Transverse colon (tissue), 4 donors: ENCODE measurements around the gene MYCBP2. TPM values are rescaled to one million over a fixed set of nuclear protein-coding genes. Genes with fewer than 3 reads are reported as not detected.

Experiments
- DNase-seq: peaks from one replicate; pipeline ENCODE4 v3.0.0-alpha.2; 2019
- H3K27ac ChIP-seq, 4 donors: fragments of 200-600 bp; sonication (generic); 2 replicates each; pipeline ENCODE4 v1.5.1; 2016 to 2018; ENCODE audit warnings: inconsistent platforms in 4 of 4
- H3K27me3 ChIP-seq: fragments of 200-600 bp; sonication (generic); 2 replicates; pipeline ENCODE4 v1.5.1; 2017; ENCODE audit warnings: inconsistent platforms
- H3K36me3 ChIP-seq, 4 donors: fragments of 200-600 bp; sonication (generic); 2 replicates each; pipeline ENCODE4 v1.5.1; 2017 to 2019; ENCODE audit warnings: inconsistent platforms in 4 of 4
- H3K4me1 ChIP-seq, 4 donors: fragments of 200-600 bp; sonication (generic); 2 replicates each; pipeline ENCODE4 v1.5.1; 2017 to 2020; ENCODE audit warnings: inconsistent platforms in 4 of 4
- H3K4me3 ChIP-seq, 4 donors: fragments of 200-600 bp; sonication (generic); 1 replicate in 1 of 4; 2 replicates in 3 of 4; pipeline versions ENCODE4 v1.5.1 to v1.6.1; 2017 to 2019; ENCODE audit warnings: inconsistent platforms in 4 of 4
- H3K9me3 ChIP-seq, 2 donors: fragments of 200-600 bp; sonication (generic); 2 replicates each; pipeline ENCODE4 v1.5.1; 2017 to 2019; ENCODE audit warnings: inconsistent platforms in 2 of 2
- EP300 ChIP-seq: sonication (generic); formaldehyde crosslinking; IDR thresholded peaks from one replicate; pipeline ENCODE4 v1.6.1; 2017; ENCODE audit warnings: antibody characterized with exemption, low read depth
- POLR2A ChIP-seq: fragments of 450-650 bp; IDR thresholded peaks from one replicate; pipeline ENCODE4 v1.6.1; 2016; ENCODE audit warnings: antibody characterized with exemption, mild to moderate bottlenecking, moderate library complexity
- POLR2AphosphoS5 ChIP-seq, 3 donors: sonication (generic); formaldehyde crosslinking; IDR thresholded peaks; one replicate each; pipeline ENCODE4 v1.6.1; 2016; ENCODE audit warnings: antibody characterized with exemption in 3 of 3
- WGBS, 2 donors: methylation state at CpG; one replicate each; pipeline ENCODE4 v1.1.5; 2018; ENCODE audit warnings: low coverage in 1 of 2; 5-methylcytosine and 5-hydroxymethylcytosine counted together
- in situ Hi-C, 4 donors: fragments of 200-750 bp; cut with MboI; loops; one replicate each; pipeline versions ENCODE4 v1.15.0 to v1.15.1; 2017; ENCODE audit warnings: low sequenced_read_pairs in 3 of 4, low pct_ligation_motif_present in 1 of 4, low pct_unique_long_range_greater_than_20kb in 1 of 4
- intact Hi-C: fragments of 100-400 bp; cut with DNase I; formaldehyde crosslinking; loops from one replicate; pipeline ENCODE4 v1.15.1; 2023; ENCODE audit warnings: low total_unique reads
- total RNA-seq, 4 donors: library from RNA; depleted of rRNA; stranded (reverse); fragments of >200 nt; gene quantifications; one replicate each; pipeline ENCODE4 v1.1.0, GENCODE V29; 2016
- TF ChIP-seq, protein P1 (sequence below), 5 experiments: fragments of 200-600 bp in 3 of 5; fragments of 450-650 bp in 2 of 5; sonication (generic) in 3 of 5; IDR thresholded peaks; 1 replicate in 2 of 5; 2 replicates in 3 of 5; pipeline ENCODE4 v1.5.1; 2016 to 2017; ENCODE audit warnings: antibody characterized with exemption in 5 of 5, inconsistent platforms in 3 of 5, mild to moderate bottlenecking in 2 of 5, moderate library complexity in 1 of 5

Gene MYCBP2
- total RNA-seq, 4 donors from 2014 or later: 41.0 to 95.0 (median 48.3) TPM

GRCh38 chr13:77374339-77374738, 47.4 kb upstream of the MYCBP2 start:
- Histone ChIP-seq H3K4me3 (no peak overlapping the region), H3K9me3 (no peaks in the 10 kb centered on the region), H3K27me3 (no peaks in the 10 kb centered on the region), H3K4me1 (no peaks in the 10 kb centered on the region), H3K27ac (no peak overlapping the region), H3K36me3 (no peaks in the 10 kb centered on the region)
- WGBS, 2 donors: 73 to 82% methylated on average over 1 of the region's 1 CpG
- no peak for DNase-seq
- intact Hi-C loops: no loop called here
- TF ChIP-seq EP300: no peak
- in situ Hi-C loops: no loop called here

DNA sequence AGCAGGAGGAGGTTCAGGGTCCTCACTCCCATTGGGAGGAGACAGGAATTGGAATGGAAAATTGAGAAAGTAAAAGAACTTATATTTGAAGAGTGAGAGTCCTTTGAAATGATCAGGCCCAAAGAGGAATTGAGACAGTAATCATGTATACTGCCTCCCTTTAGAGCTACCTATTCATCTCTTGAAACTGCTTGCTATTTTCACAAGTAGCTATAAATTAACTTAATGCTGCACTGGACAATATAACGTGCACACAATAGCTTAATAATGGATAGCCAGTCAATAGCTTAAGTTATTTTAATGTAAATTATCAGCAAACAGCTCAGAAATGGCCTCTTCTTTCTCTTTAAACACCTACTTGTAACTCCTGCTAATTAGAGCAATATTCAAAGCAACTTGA, 46.6 kb upstream of the MYCBP2 start:
- Histone ChIP-seq H3K9me3 (no peaks in the 10 kb centered on the region), H3K36me3 (no peaks in the 10 kb centered on the region), H3K27ac (no peak overlapping the region), H3K4me1 (no peaks in the 10 kb centered on the region), H3K27me3 (no peaks in the 10 kb centered on the region), H3K4me3 (no peak overlapping the region)
- WGBS, 2 donors: 33 to 67% methylated on average over 1 of the region's 1 CpG
- DNase-seq: no peak
- in situ Hi-C loops (no loop called here), intact Hi-C loops (no loop called here)
- TF ChIP-seq EP300: no peak
- TF ChIP-seq, protein P1, sequence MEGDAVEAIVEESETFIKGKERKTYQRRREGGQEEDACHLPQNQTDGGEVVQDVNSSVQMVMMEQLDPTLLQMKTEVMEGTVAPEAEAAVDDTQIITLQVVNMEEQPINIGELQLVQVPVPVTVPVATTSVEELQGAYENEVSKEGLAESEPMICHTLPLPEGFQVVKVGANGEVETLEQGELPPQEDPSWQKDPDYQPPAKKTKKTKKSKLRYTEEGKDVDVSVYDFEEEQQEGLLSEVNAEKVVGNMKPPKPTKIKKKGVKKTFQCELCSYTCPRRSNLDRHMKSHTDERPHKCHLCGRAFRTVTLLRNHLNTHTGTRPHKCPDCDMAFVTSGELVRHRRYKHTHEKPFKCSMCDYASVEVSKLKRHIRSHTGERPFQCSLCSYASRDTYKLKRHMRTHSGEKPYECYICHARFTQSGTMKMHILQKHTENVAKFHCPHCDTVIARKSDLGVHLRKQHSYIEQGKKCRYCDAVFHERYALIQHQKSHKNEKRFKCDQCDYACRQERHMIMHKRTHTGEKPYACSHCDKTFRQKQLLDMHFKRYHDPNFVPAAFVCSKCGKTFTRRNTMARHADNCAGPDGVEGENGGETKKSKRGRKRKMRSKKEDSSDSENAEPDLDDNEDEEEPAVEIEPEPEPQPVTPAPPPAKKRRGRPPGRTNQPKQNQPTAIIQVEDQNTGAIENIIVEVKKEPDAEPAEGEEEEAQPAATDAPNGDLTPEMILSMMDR (IDR thresholded peaks at IDR 0.05): no peak
- no peak for TF ChIP-seq POLR2AphosphoS5 (IDR thresholded peaks at IDR 0.05)
- no peak for TF ChIP-seq POLR2A

- Histone ChIP-seq H3K27ac (no peak overlapping the region), H3K9me3 (no peaks in the 10 kb centered on the region), H3K4me3 (no peak overlapping the region), H3K27me3 (no peaks in the 10 kb centered on the region), H3K36me3 (no peaks in the 10 kb centered on the region), H3K4me1 (no peaks in the 10 kb centered on the region)
- TF ChIP-seq, protein P1 (IDR thresholded peaks at IDR 0.05): no peak
- TF ChIP-seq POLR2A (no peak), EP300 (no peak), POLR2AphosphoS5 (IDR thresholded peaks at IDR 0.05) (no peak)
- intact Hi-C loops (no loop called here), in situ Hi-C loops (no loop called here)
- WGBS, 2 donors: 47 to 61% methylated on average over 1 of the region's 1 CpG
- DNase-seq: no peak
These were observed 45.4 kb upstream of the MYCBP2 start for GRCh38 chr13:77372275-77372674.

DNA sequence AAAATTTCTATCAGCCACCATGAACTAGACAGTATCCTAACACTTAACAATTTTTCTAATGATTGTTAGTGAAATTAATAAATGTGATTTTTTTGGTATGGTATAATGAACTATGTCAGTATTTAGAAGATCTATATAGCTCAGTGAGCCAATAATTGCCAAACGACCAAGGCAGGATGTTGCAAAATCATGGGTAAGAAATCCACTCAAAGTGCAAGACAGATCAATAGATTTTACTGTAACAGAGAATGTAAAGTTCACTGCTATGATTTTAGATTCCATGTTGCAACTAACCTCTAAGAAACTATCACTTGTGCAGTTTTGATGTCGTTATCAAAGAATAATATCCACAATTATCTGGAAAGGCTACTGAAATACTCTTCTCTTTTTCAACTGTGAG, 44.0 kb upstream of the MYCBP2 start:
- no peak overlapping the region for H3K4me3 ChIP-seq
- H3K27me3 ChIP-seq: no peaks in the 10 kb centered on the region
- no peak for DNase-seq
- no peaks in the 10 kb centered on the region for H3K4me1 ChIP-seq
- no peaks in the 10 kb centered on the region for H3K36me3 ChIP-seq
- 74 to 79% methylated on average over 2 of the region's 2 CpGs for WGBS, 2 donors
- H3K9me3 ChIP-seq: no peaks in the 10 kb centered on the region
- no peak for TF ChIP-seq POLR2AphosphoS5 (IDR thresholded peaks at IDR 0.05)
- no peak for TF ChIP-seq EP300
- no peak for TF ChIP-seq POLR2A
- intact Hi-C loops (no loop called here), in situ Hi-C loops (no loop called here)
- H3K27ac ChIP-seq: no peak overlapping the region

DNA sequence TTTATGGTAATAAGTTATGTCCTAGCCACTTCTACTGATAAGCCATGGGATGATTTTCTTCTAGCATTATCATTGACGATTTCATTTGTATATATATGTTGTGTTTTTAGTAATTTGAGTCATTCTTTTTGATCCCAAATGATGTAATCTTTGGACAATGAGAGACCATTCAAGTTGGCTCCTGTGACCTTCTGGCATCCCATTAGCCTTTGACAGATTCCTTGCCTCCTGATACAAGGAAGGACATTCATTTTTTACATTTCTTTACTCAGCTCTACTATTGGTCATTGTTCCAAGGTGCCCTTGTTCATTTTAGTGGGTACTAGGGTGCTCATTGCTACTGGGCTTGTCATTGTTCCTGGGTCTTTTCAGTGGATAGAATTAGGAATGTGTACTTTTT, 35.3 kb upstream of the MYCBP2 start:
- H3K27me3 ChIP-seq: no peaks in the 10 kb centered on the region
- TF ChIP-seq EP300: no peak
- TF ChIP-seq, protein P1 (IDR thresholded peaks at IDR 0.05): no peak
- TF ChIP-seq POLR2A: no peak
- TF ChIP-seq POLR2AphosphoS5 (IDR thresholded peaks at IDR 0.05): no peak
- no peaks in the 10 kb centered on the region for H3K36me3 ChIP-seq
- H3K9me3 ChIP-seq: no peaks in the 10 kb centered on the region
- DNase-seq: no peak
- no peak overlapping the region for H3K4me3 ChIP-seq
- H3K4me1 ChIP-seq: no peaks in the 10 kb centered on the region
- intact Hi-C loops (no loop called here), in situ Hi-C loops (no loop called here)
- no peak overlapping the region for H3K27ac ChIP-seq
- 73 to 82% methylated on average over 1 of the region's 1 CpG for WGBS, 2 donors
